ENCODE results near the gene TAOK2.
A peak's percentile ranks its signal among the peaks of the same experiment; 100 is the strongest.

GRCh38 chr16:29973384-29974246 is at the start of gene TAOK2:
- TF ChIP-seq POLR2A (IDR thresholded peaks at IDR 0.05) (peak; percentile 57 to 89), CTCF (IDR thresholded peaks at IDR 0.05) (peak in 1 of 4 experiments; percentile 11)

Measured in uterus (tissue), 2 donors.